Left colon (tissue), 2 donors: Measurements from ENCODE around the gene KRTAP20-1. TPM values are rescaled to one million over a fixed set of nuclear protein-coding genes. Genes with fewer than 3 reads are reported as not detected.

ENCODE experiments used
- ATAC-seq: fragments of 200-7000 bp; cut with Tn5 transposase; one replicate; pipeline ENCODE4 v1.9.1; 2020; ENCODE audit warnings: mild to moderate bottlenecking, moderate library complexity
- DNase-seq, 2 donors: peaks; one replicate each; pipeline ENCODE4 v3.0.0-alpha.2; 2020
- intact Hi-C, 2 donors: fragments of 100-400 bp; cut with DNase I in 1 of 2; cut with micrococcal nuclease in 1 of 2; formaldehyde crosslinking; loops; one replicate each; pipeline versions ENCODE4 v1.11.2 to v1.14.0; 2022; cut with DNase I, micrococcal nuclease
- total RNA-seq, 2 donors: library from RNA; stranded (reverse); fragmentation: NEBNext Ultra II Directional; extraction: Animal tissue kit (Norgen Biotek cat#: 25700); gene quantifications; one replicate each; pipeline ENCODE4 v1.2.1, GENCODE V29; 2021
- donor health status: DM: no; HTN: no; CAD: no.
- donor health status: DM: yes; HTN: yes; CAD: no.

KRTAP20-1 gene
- total RNA-seq, 2 donors from 2014 or later: not detected

GRCh38 chr21:30638686-30639085, 22.5 kb downstream of the KRTAP20-1 start:
- DNase-seq (no peak), ATAC-seq (no peak)
- intact Hi-C loops: no loop called here

- intact Hi-C loops: no loop called here
- no peak for ATAC-seq
These were observed 26.3 kb downstream of the KRTAP20-1 start, which contains the start of gene KRTAP20-3 for GRCh38 chr21:30642564-30642963. KRTAP20-3 (plus strand) TSS chr21:30642864.

DNA sequence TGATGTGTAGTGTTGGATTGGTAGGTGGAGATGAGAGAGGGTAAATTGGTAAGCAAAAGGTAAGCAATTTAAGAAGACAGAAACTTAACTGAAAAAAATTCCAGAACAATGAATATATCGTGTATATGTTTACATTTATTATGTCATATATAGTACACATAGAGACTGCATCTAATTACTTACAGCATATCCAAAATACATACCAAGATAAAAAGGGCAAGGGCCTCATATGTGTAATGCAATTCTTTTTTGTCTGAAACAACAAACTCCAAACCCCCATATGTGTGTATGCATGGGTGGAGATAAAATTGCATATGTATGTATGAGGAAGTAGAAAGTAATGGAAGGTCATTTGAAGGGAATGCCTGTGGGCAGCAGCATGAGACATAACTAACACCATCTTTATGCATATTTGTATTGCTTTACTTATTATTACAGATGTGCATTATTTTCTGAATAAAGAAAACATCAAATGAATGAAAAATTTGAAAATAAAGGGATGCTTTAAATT, 30.7 kb downstream of the KRTAP20-1 start:
- ATAC-seq (no peak), DNase-seq (no peak)
- intact Hi-C loops: no loop called here

More at GRCh38 chr21:30642564-30642963, 26.3 kb downstream of the KRTAP20-1 start, which contains the start of gene KRTAP20-3:
- DNase-seq: no peak

- ATAC-seq (no peak), DNase-seq (no peak)
- intact Hi-C loops: no loop called here
These were observed 36.7 kb downstream of the KRTAP20-1 start for GRCh38 chr21:30652891-30653290.

Other genes starting within 250 kb of the KRTAP20-1 start
- gene KRTAP13-2, start 244.2 kb upstream of the KRTAP20-1 start, total RNA-seq: 1 to 10 TPM; 1.9 to 10.0 TPM
- not detected for gene KRTAP13-1, start 220.4 kb upstream of the KRTAP20-1 start, total RNA-seq
- not detected for gene KRTAP13-3, start 190.5 kb upstream of the KRTAP20-1 start, total RNA-seq
- gene KRTAP13-4, start 186.2 kb upstream of the KRTAP20-1 start, total RNA-seq: not detected
- not detected for gene KRTAP15-1, start 176.2 kb upstream of the KRTAP20-1 start, total RNA-seq
- gene KRTAP19-1, start 136.1 kb upstream of the KRTAP20-1 start, total RNA-seq: not detected
- not detected for gene KRTAP19-2, start 129.0 kb upstream of the KRTAP20-1 start, total RNA-seq
- gene KRTAP19-3, start 124.4 kb upstream of the KRTAP20-1 start, total RNA-seq: not detected
- not detected for gene KRTAP19-4, start 119.3 kb upstream of the KRTAP20-1 start, total RNA-seq
- not detected for gene KRTAP19-5, start 114.3 kb upstream of the KRTAP20-1 start, total RNA-seq
- not detected for gene KRTAP19-6, start 74.6 kb upstream of the KRTAP20-1 start, total RNA-seq
- not detected for gene KRTAP19-7, start 55.1 kb upstream of the KRTAP20-1 start, total RNA-seq
- not detected for gene KRTAP22-2, start 26.0 kb upstream of the KRTAP20-1 start, total RNA-seq
- not detected for gene KRTAP6-3, start 24.0 kb upstream of the KRTAP20-1 start, total RNA-seq
- not detected for gene KRTAP6-2, start 17.5 kb upstream of the KRTAP20-1 start, total RNA-seq
- gene KRTAP22-1, start 15.3 kb upstream of the KRTAP20-1 start, total RNA-seq: not detected
- not detected for gene KRTAP6-1, start 2.5 kb upstream of the KRTAP20-1 start, total RNA-seq
- not detected for gene KRTAP20-4, start 4.2 kb downstream of the KRTAP20-1 start, total RNA-seq
- not detected for gene KRTAP20-2, start 18.8 kb downstream of the KRTAP20-1 start, total RNA-seq
- gene KRTAP20-3, start 26.4 kb downstream of the KRTAP20-1 start, total RNA-seq: not detected
- gene KRTAP21-3, start 102.4 kb downstream of the KRTAP20-1 start, total RNA-seq: not detected
- not detected for gene KRTAP21-2, start 130.8 kb downstream of the KRTAP20-1 start, total RNA-seq
- not detected for gene KRTAP21-1, start 139.0 kb downstream of the KRTAP20-1 start, total RNA-seq
- gene KRTAP8-1, start 196.8 kb downstream of the KRTAP20-1 start, total RNA-seq: not detected
- gene KRTAP7-1, start 213.3 kb downstream of the KRTAP20-1 start, total RNA-seq: not detected